Measurements from ENCODE around the gene ANKRD11.

The ANKRD11 gene

GRCh38 chr16:89445166-89445565 is 45.2 kb downstream of the ANKRD11 start:
- Histone ChIP-seq H3K4me1 (ENCODE audit: control insufficient read depth, insufficient read depth, low read length, poor library complexity, severe bottlenecking) (peaks cover 66% of the 10 kb centered on the region), H3K27ac (ENCODE audit: insufficient read depth, low read length, poor library complexity, severe bottlenecking) (no peak overlapping the region), H3K27me3 (replicated peaks; ENCODE audit: control insufficient read depth, insufficient read depth, low read length, poor library complexity, severe bottlenecking) (no peaks in the 10 kb centered on the region), H3K36me3 (ENCODE audit: control insufficient read depth, insufficient read depth, low read length) (no peaks in the 10 kb centered on the region), H3K4me3 (ENCODE audit: insufficient read depth, low read depth, low read length, poor library complexity, severe bottlenecking) (no peak overlapping the region), H3K9me3 (ENCODE audit: control insufficient read depth, low read length) (no peaks in the 10 kb centered on the region)
- DNase-seq: no peak

GRCh38 chr16:89444728-89445127 is 45.6 kb downstream of the ANKRD11 start:
- no peaks in the 10 kb centered on the region for H3K36me3 ChIP-seq (ENCODE audit: control insufficient read depth, insufficient read depth, low read length)
- no peak overlapping the region for H3K27ac ChIP-seq (ENCODE audit: insufficient read depth, low read length, poor library complexity, severe bottlenecking)
- H3K9me3 ChIP-seq (ENCODE audit: control insufficient read depth, low read length): no peaks in the 10 kb centered on the region
- no peak overlapping the region for H3K4me3 ChIP-seq (ENCODE audit: insufficient read depth, low read depth, low read length, poor library complexity, severe bottlenecking)
- H3K4me1 ChIP-seq (ENCODE audit: control insufficient read depth, insufficient read depth, low read length, poor library complexity, severe bottlenecking): peaks cover 67% of the 10 kb centered on the region
- DNase-seq: no peak
- no peaks in the 10 kb centered on the region for H3K27me3 ChIP-seq (replicated peaks; ENCODE audit: control insufficient read depth, insufficient read depth, low read length, poor library complexity, severe bottlenecking)

GRCh38 chr16:89444151-89444723 is 46.1 kb downstream of the ANKRD11 start:
- H3K4me1 ChIP-seq (ENCODE audit: control insufficient read depth, insufficient read depth, low read length, poor library complexity, severe bottlenecking): peaks cover 70% of the 10 kb centered on the region
- H3K27me3 ChIP-seq (replicated peaks; ENCODE audit: control insufficient read depth, insufficient read depth, low read length, poor library complexity, severe bottlenecking): no peaks in the 10 kb centered on the region
- no peak overlapping the region for H3K27ac ChIP-seq (ENCODE audit: insufficient read depth, low read length, poor library complexity, severe bottlenecking)

GRCh38 chr16:89443727-89444084 is 46.7 kb downstream of the ANKRD11 start:
- no peaks in the 10 kb centered on the region for H3K27me3 ChIP-seq (replicated peaks; ENCODE audit: control insufficient read depth, insufficient read depth, low read length, poor library complexity, severe bottlenecking)
- H3K27ac ChIP-seq (ENCODE audit: insufficient read depth, low read length, poor library complexity, severe bottlenecking): no peak overlapping the region
- no peaks in the 10 kb centered on the region for H3K9me3 ChIP-seq (ENCODE audit: control insufficient read depth, low read length)
- H3K36me3 ChIP-seq (ENCODE audit: control insufficient read depth, insufficient read depth, low read length): no peaks in the 10 kb centered on the region
- DNase-seq: no peak
- peaks cover 74% of the 10 kb centered on the region for H3K4me1 ChIP-seq (ENCODE audit: control insufficient read depth, insufficient read depth, low read length, poor library complexity, severe bottlenecking)
- H3K4me3 ChIP-seq (ENCODE audit: insufficient read depth, low read depth, low read length, poor library complexity, severe bottlenecking): no peak overlapping the region

More at GRCh38 chr16:89444151-89444723, 46.1 kb downstream of the ANKRD11 start:
- H3K4me3 ChIP-seq (ENCODE audit: insufficient read depth, low read depth, low read length, poor library complexity, severe bottlenecking): no peak overlapping the region
- no peak for DNase-seq
- no peaks in the 10 kb centered on the region for H3K36me3 ChIP-seq (ENCODE audit: control insufficient read depth, insufficient read depth, low read length)
- H3K9me3 ChIP-seq (ENCODE audit: control insufficient read depth, low read length): no peaks in the 10 kb centered on the region

- no peak for DNase-seq
- Histone ChIP-seq H3K4me3 (ENCODE audit: insufficient read depth, low read depth, low read length, poor library complexity, severe bottlenecking) (no peak overlapping the region), H3K27ac (ENCODE audit: insufficient read depth, low read length, poor library complexity, severe bottlenecking) (peak overlapping the region; percentile 3), H3K36me3 (ENCODE audit: control insufficient read depth, insufficient read depth, low read length) (no peaks in the 10 kb centered on the region), H3K27me3 (replicated peaks; ENCODE audit: control insufficient read depth, insufficient read depth, low read length, poor library complexity, severe bottlenecking) (no peaks in the 10 kb centered on the region), H3K9me3 (ENCODE audit: control insufficient read depth, low read length) (no peaks in the 10 kb centered on the region), H3K4me1 (ENCODE audit: control insufficient read depth, insufficient read depth, low read length, poor library complexity, severe bottlenecking) (peaks cover 74% of the 10 kb centered on the region)
These were observed 47.2 kb downstream of the ANKRD11 start for GRCh38 chr16:89442990-89443726.

- H3K27me3 ChIP-seq (replicated peaks; ENCODE audit: control insufficient read depth, insufficient read depth, low read length, poor library complexity, severe bottlenecking): no peaks in the 10 kb centered on the region
- DNase-seq: no peak
- no peak overlapping the region for H3K4me3 ChIP-seq (ENCODE audit: insufficient read depth, low read depth, low read length, poor library complexity, severe bottlenecking)
- H3K9me3 ChIP-seq (ENCODE audit: control insufficient read depth, low read length): no peaks in the 10 kb centered on the region
- H3K27ac ChIP-seq (ENCODE audit: insufficient read depth, low read length, poor library complexity, severe bottlenecking): peak overlapping the region; percentile 3
- no peaks in the 10 kb centered on the region for H3K36me3 ChIP-seq (ENCODE audit: control insufficient read depth, insufficient read depth, low read length)
- H3K4me1 ChIP-seq (ENCODE audit: control insufficient read depth, insufficient read depth, low read length, poor library complexity, severe bottlenecking): peaks cover 75% of the 10 kb centered on the region
These were observed 47.8 kb downstream of the ANKRD11 start for GRCh38 chr16:89442588-89442987.

- H3K4me1 ChIP-seq (ENCODE audit: control insufficient read depth, insufficient read depth, low read length, poor library complexity, severe bottlenecking): peaks cover 63% of the 10 kb centered on the region
- no peak for DNase-seq
- no peaks in the 10 kb centered on the region for H3K9me3 ChIP-seq (ENCODE audit: control insufficient read depth, low read length)
- no peak overlapping the region for H3K27ac ChIP-seq (ENCODE audit: insufficient read depth, low read length, poor library complexity, severe bottlenecking)
- H3K27me3 ChIP-seq (replicated peaks; ENCODE audit: control insufficient read depth, insufficient read depth, low read length, poor library complexity, severe bottlenecking): no peaks in the 10 kb centered on the region
- H3K36me3 ChIP-seq (ENCODE audit: control insufficient read depth, insufficient read depth, low read length): no peaks in the 10 kb centered on the region
- no peak overlapping the region for H3K4me3 ChIP-seq (ENCODE audit: insufficient read depth, low read depth, low read length, poor library complexity, severe bottlenecking)
These were observed 50.7 kb downstream of the ANKRD11 start for GRCh38 chr16:89439659-89440058.

- Histone ChIP-seq H3K4me1 (ENCODE audit: control insufficient read depth, insufficient read depth, low read length, poor library complexity, severe bottlenecking) (peaks cover 67% of the 10 kb centered on the region), H3K36me3 (ENCODE audit: control insufficient read depth, insufficient read depth, low read length) (no peaks in the 10 kb centered on the region), H3K27me3 (replicated peaks; ENCODE audit: control insufficient read depth, insufficient read depth, low read length, poor library complexity, severe bottlenecking) (no peaks in the 10 kb centered on the region), H3K9me3 (ENCODE audit: control insufficient read depth, low read length) (no peaks in the 10 kb centered on the region), H3K4me3 (ENCODE audit: insufficient read depth, low read depth, low read length, poor library complexity, severe bottlenecking) (no peak overlapping the region), H3K27ac (ENCODE audit: insufficient read depth, low read length, poor library complexity, severe bottlenecking) (no peak overlapping the region)
- no peak for DNase-seq
These were observed 52.4 kb downstream of the ANKRD11 start for GRCh38 chr16:89437991-89438390.

GRCh38 chr16:89437251-89437987 is 52.9 kb downstream of the ANKRD11 start:
- no peaks in the 10 kb centered on the region for H3K27me3 ChIP-seq (replicated peaks; ENCODE audit: control insufficient read depth, insufficient read depth, low read length, poor library complexity, severe bottlenecking)
- no peaks in the 10 kb centered on the region for H3K36me3 ChIP-seq (ENCODE audit: control insufficient read depth, insufficient read depth, low read length)
- H3K4me1 ChIP-seq (ENCODE audit: control insufficient read depth, insufficient read depth, low read length, poor library complexity, severe bottlenecking): peaks cover 68% of the 10 kb centered on the region
- H3K4me3 ChIP-seq (ENCODE audit: insufficient read depth, low read depth, low read length, poor library complexity, severe bottlenecking): no peak overlapping the region
- no peaks in the 10 kb centered on the region for H3K9me3 ChIP-seq (ENCODE audit: control insufficient read depth, low read length)
- H3K27ac ChIP-seq (ENCODE audit: insufficient read depth, low read length, poor library complexity, severe bottlenecking): no peak overlapping the region
- DNase-seq: no peak

GRCh38 chr16:89436366-89436765 is 54.0 kb downstream of the ANKRD11 start:
- peaks cover 76% of the 10 kb centered on the region for H3K4me1 ChIP-seq (ENCODE audit: control insufficient read depth, insufficient read depth, low read length, poor library complexity, severe bottlenecking)
- no peaks in the 10 kb centered on the region for H3K36me3 ChIP-seq (ENCODE audit: control insufficient read depth, insufficient read depth, low read length)
- DNase-seq: no peak
- no peak overlapping the region for H3K27ac ChIP-seq (ENCODE audit: insufficient read depth, low read length, poor library complexity, severe bottlenecking)
- H3K4me3 ChIP-seq (ENCODE audit: insufficient read depth, low read depth, low read length, poor library complexity, severe bottlenecking): no peak overlapping the region
- no peaks in the 10 kb centered on the region for H3K9me3 ChIP-seq (ENCODE audit: control insufficient read depth, low read length)
- no peaks in the 10 kb centered on the region for H3K27me3 ChIP-seq (replicated peaks; ENCODE audit: control insufficient read depth, insufficient read depth, low read length, poor library complexity, severe bottlenecking)

Measured in effector memory CD4-positive, alpha-beta T cell (primary cell).